Panc1 (cell line): ENCODE results near the gene WASL.

Source experiments
- TF ChIP-seq, protein P1 (sequence below): fragments of 450-650 bp; IDR thresholded peaks from 2 replicates; pipeline ENCODE4 v1.5.1; 2017; ENCODE audit warnings: mild to moderate bottlenecking
- TF ChIP-seq, protein P2 (sequence below), 2 experiments: IDR thresholded peaks; 2 replicates each; pipeline ENCODE4 v1.6.1; 2011 to 2012; ENCODE audit warnings: low read depth in 2 of 2, control low read depth in 1 of 2, low read length in 1 of 2, mild to moderate bottlenecking in 1 of 2, moderate library complexity in 1 of 2; ENCODE audit not compliant: insufficient read depth in 1 of 2

DNA sequence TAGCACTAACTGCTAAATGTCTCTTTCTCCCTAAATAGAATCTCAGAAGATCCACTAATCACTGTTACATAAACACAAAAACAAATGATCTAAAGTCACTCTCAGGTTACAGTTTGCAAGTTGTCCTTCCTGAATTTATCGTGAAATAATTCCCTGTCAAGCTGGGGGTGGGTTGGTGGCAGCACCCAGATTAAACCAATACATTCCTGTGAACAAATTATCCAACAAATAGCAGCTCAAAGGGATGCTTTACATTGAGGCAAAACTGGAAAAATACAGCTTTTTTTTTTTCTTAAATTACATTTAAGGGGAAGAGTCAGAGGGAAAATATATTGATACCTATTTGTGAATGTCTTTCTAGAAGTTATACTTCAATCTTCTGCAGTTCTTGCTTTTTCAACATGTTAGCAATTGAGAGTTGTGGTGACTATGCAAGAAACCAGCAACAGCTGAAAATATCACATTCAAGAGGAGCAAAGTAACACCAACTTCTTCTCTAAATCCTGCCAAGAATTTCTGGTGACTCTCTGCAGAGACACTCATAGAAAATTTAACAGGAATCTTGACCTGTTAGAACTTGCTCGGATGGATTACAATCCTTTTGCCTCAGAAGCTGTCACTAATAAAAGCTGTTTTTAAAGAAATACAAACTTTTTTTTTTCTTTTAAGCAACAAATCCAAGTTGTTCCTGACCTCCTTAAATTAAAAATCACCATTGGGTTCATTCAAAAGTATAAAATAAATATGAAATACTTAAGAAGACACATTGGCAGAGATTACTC, 74.2 kb downstream of the WASL start:
- TF ChIP-seq, protein P1, sequence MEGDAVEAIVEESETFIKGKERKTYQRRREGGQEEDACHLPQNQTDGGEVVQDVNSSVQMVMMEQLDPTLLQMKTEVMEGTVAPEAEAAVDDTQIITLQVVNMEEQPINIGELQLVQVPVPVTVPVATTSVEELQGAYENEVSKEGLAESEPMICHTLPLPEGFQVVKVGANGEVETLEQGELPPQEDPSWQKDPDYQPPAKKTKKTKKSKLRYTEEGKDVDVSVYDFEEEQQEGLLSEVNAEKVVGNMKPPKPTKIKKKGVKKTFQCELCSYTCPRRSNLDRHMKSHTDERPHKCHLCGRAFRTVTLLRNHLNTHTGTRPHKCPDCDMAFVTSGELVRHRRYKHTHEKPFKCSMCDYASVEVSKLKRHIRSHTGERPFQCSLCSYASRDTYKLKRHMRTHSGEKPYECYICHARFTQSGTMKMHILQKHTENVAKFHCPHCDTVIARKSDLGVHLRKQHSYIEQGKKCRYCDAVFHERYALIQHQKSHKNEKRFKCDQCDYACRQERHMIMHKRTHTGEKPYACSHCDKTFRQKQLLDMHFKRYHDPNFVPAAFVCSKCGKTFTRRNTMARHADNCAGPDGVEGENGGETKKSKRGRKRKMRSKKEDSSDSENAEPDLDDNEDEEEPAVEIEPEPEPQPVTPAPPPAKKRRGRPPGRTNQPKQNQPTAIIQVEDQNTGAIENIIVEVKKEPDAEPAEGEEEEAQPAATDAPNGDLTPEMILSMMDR: no peak
- TF ChIP-seq, protein P2, sequence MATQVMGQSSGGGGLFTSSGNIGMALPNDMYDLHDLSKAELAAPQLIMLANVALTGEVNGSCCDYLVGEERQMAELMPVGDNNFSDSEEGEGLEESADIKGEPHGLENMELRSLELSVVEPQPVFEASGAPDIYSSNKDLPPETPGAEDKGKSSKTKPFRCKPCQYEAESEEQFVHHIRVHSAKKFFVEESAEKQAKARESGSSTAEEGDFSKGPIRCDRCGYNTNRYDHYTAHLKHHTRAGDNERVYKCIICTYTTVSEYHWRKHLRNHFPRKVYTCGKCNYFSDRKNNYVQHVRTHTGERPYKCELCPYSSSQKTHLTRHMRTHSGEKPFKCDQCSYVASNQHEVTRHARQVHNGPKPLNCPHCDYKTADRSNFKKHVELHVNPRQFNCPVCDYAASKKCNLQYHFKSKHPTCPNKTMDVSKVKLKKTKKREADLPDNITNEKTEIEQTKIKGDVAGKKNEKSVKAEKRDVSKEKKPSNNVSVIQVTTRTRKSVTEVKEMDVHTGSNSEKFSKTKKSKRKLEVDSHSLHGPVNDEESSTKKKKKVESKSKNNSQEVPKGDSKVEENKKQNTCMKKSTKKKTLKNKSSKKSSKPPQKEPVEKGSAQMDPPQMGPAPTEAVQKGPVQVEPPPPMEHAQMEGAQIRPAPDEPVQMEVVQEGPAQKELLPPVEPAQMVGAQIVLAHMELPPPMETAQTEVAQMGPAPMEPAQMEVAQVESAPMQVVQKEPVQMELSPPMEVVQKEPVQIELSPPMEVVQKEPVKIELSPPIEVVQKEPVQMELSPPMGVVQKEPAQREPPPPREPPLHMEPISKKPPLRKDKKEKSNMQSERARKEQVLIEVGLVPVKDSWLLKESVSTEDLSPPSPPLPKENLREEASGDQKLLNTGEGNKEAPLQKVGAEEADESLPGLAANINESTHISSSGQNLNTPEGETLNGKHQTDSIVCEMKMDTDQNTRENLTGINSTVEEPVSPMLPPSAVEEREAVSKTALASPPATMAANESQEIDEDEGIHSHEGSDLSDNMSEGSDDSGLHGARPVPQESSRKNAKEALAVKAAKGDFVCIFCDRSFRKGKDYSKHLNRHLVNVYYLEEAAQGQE (IDR thresholded peaks at IDR 0.05; ENCODE audit: insufficient read depth in 1 of 2, low read depth in 2 of 2, low read length in 1 of 2): no peak
